Body of pancreas (tissue), 4 donors: ENCODE data around the gene FAM20B. TPM values are rescaled to one million over a fixed set of nuclear protein-coding genes. Genes with fewer than 3 reads are reported as not detected.
"Not testable (repeated sequence)": the region's sequence is repeated elsewhere in the genome, so short reads cannot be mapped to it uniquely, and the experiment has no call there.

Experiments
- ATAC-seq: fragments of 150-250 bp; one replicate; pipeline ENCODE4 v1.9.1; 2016
- DNase-seq, 4 donors: peaks; one replicate each; pipeline ENCODE4 v3.0.0-alpha.2; 2019
- H3K27ac ChIP-seq, 4 donors: fragments of 200-600 bp; sonication (generic); 1 replicate in 3 of 4; 2 replicates in 1 of 4; pipeline versions ENCODE4 v1.5.1 to v1.6.1; 2016 to 2019; ENCODE audit warnings: mild to moderate bottlenecking in 1 of 4, mixed read lengths in 1 of 4, moderate library complexity in 1 of 4
- H3K27me3 ChIP-seq, 2 donors: fragments of 200-600 bp; sonication (generic); one replicate each; pipeline ENCODE4 v1.6.0; 2016; ENCODE audit warnings: mild to moderate bottlenecking in 1 of 2
- H3K36me3 ChIP-seq, 2 donors: fragments of 200-600 bp; sonication (generic); replicated peaks in 1 of 2; 2 replicates each; pipeline ENCODE4 v1.5.1; 2016; ENCODE audit warnings: low read depth in 2 of 2; ENCODE audit not compliant: insufficient read depth in 1 of 2
- H3K4me1 ChIP-seq: fragments of 200-600 bp; sonication (generic); one replicate; pipeline ENCODE4 v1.6.0; 2016
- H3K4me3 ChIP-seq, 2 donors: fragments of 200-600 bp; sonication (generic); 1 replicate in 1 of 2; 2 replicates in 1 of 2; pipeline ENCODE4 v1.5.1; 2016 to 2019
- H3K9me3 ChIP-seq, 3 donors: fragments of 200-600 bp; sonication (generic); 1 replicate in 2 of 3; 2 replicates in 1 of 3; pipeline ENCODE4 v1.5.1; 2016
- CTCF ChIP-seq, 7 experiments: fragments of 450-650 bp in 4 of 7; fragments of 200-600 bp in 3 of 7; sonication (generic) in 3 of 7; IDR thresholded peaks; one replicate each; pipeline ENCODE4 v1.5.1; 2016 to 2019; ENCODE audit warnings: antibody characterized with exemption in 7 of 7
- POLR2A ChIP-seq, 3 donors: fragments of 450-650 bp; IDR thresholded peaks; one replicate each; pipeline ENCODE4 v1.6.1; 2016; ENCODE audit warnings: antibody characterized with exemption in 3 of 3, mild to moderate bottlenecking in 2 of 3
- WGBS, 2 donors: methylation state at CpG; one replicate each; pipeline ENCODE4 v1.1.5; 2017; 5-methylcytosine and 5-hydroxymethylcytosine counted together
- intact Hi-C: fragments of 100-400 bp; cut with DNase I; formaldehyde crosslinking; loops from one replicate; pipeline ENCODE4 v1.15.1; 2023
- total RNA-seq, 2 donors: library from RNA; depleted of rRNA; stranded (reverse); fragments of >200 nt; gene quantifications; one replicate each; pipeline ENCODE4 v1.1.0, GENCODE V29; 2016

Gene FAM20B
- total RNA-seq: 10 to 100 TPM; 11.4 to 11.9 TPM

- ATAC-seq (peak; percentile 91), DNase-seq (peak; percentile 95 to 96 (median 96))
- intact Hi-C loops: no loop called here
- Histone ChIP-seq H3K27ac (peak within 1 kb of the TSS; percentile 79 to 100 (median 96)), H3K4me1 (peaks cover 41% of the 10 kb centered on the region), H3K27me3 (no peaks in the 10 kb centered on the region), H3K9me3 (no peaks in the 10 kb centered on the region), H3K4me3 (peak within 1 kb of the TSS; percentile 57 to 67), H3K36me3 (no peaks in the 10 kb centered on the region)
- TF ChIP-seq CTCF (IDR thresholded peaks at IDR 0.05) (peak in 4 of 7 experiments; percentile 25 to 36 (median 31)), POLR2A (IDR thresholded peaks at IDR 0.05) (peak in 1 of 3 donors; percentile 2)
- WGBS, 2 donors: 12 to 27% methylated on average over 33 to 58 of the region's 58 CpGs
These were observed at the start of gene FAM20B for GRCh38 chr1:179025125-179025974. FAM20B (plus strand) TSS chr1:179025894; CDS start chr1:179043848, 17,954 bp downstream.

GRCh38 chr1:178976541-178976940, 49.2 kb upstream of the FAM20B start:
- Histone ChIP-seq H3K27me3 (no peaks in the 10 kb centered on the region), H3K36me3 (no peaks in the 10 kb centered on the region), H3K9me3 (peaks cover 0 to 17% (median 0%) of the 10 kb centered on the region in 3 donors), H3K27ac (no peak overlapping the region), H3K4me1 (peaks cover 11% of the 10 kb centered on the region), H3K4me3 (no peak overlapping the region)
- ATAC-seq (no peak), DNase-seq (no peak)
- no peak for TF ChIP-seq CTCF (IDR thresholded peaks at IDR 0.05)
- no peak for TF ChIP-seq POLR2A (IDR thresholded peaks at IDR 0.05)
- intact Hi-C loops: no loop called here
- 0 to 38% methylated on average over 1 to 2 of the region's 2 CpGs for WGBS, 2 donors

- Histone ChIP-seq H3K4me3 (no peak overlapping the region), H3K9me3 (no peaks in the 10 kb centered on the region), H3K27ac (no peak overlapping the region), H3K36me3 (no peaks in the 10 kb centered on the region), H3K4me1 (no peaks in the 10 kb centered on the region), H3K27me3 (no peaks in the 10 kb centered on the region)
- no peak for TF ChIP-seq POLR2A (IDR thresholded peaks at IDR 0.05)
- TF ChIP-seq CTCF (IDR thresholded peaks at IDR 0.05): no peak
- intact Hi-C loops: no loop called here
- no peak for ATAC-seq
- no peak for DNase-seq
- 70 to 73% methylated on average over 3 of the region's 3 CpGs for WGBS, 2 donors
These were observed 39.5 kb upstream of the FAM20B start for GRCh38 chr1:178986204-178986603.

GRCh38 chr1:178988198-178988597, 37.5 kb upstream of the FAM20B start:
- H3K27ac ChIP-seq, DNase-seq, H3K4me3 ChIP-seq, intact Hi-C loops, H3K36me3 ChIP-seq, H3K9me3 ChIP-seq, H3K4me1 ChIP-seq, H3K27me3 ChIP-seq, ATAC-seq: not testable (repeated sequence)
- WGBS, 2 donors: 89 to 100% methylated on average over 1 to 2 of the region's 2 CpGs

GRCh38 chr1:178993559-178993958, 32.1 kb upstream of the FAM20B start:
- no peak for DNase-seq
- intact Hi-C loops: no loop called here
- WGBS, 2 donors: 90 to 100% methylated on average over 1 of the region's 1 CpG
- Histone ChIP-seq H3K36me3 (no peaks in the 10 kb centered on the region), H3K4me1 (no peaks in the 10 kb centered on the region), H3K9me3 (no peaks in the 10 kb centered on the region), H3K4me3 (no peak overlapping the region), H3K27ac (no peak overlapping the region), H3K27me3 (no peaks in the 10 kb centered on the region)
- ATAC-seq: no peak
- TF ChIP-seq POLR2A (IDR thresholded peaks at IDR 0.05) (no peak), CTCF (IDR thresholded peaks at IDR 0.05) (no peak)
